Parathyroid adenoma (tissue), 2 donors: ENCODE measurements around the gene FOXA3.

Experiments used
- H2AFZ ChIP-seq: fragments of 300-600 bp; sonication (generic); one replicate; pipeline ENCODE4 v1.7.0; 2017; ENCODE audit warnings: antibody characterized with exemption, mild to moderate bottlenecking
- H3K27ac ChIP-seq: fragments of 300-600 bp; sonication (generic); one replicate; pipeline ENCODE4 v1.7.0; 2017
- H3K27me3 ChIP-seq: fragments of 300-600 bp; sonication (generic); one replicate; pipeline ENCODE4 v1.7.0; 2017; ENCODE audit warnings: low read length; ENCODE audit not compliant: control insufficient read depth, insufficient read depth
- H3K36me3 ChIP-seq: fragments of 300-600 bp; sonication (generic); one replicate; pipeline ENCODE4 v1.7.0; 2017; ENCODE audit warnings: low read length; ENCODE audit not compliant: control insufficient read depth, insufficient read depth
- H3K4me1 ChIP-seq: fragments of 300-600 bp; sonication (generic); one replicate; pipeline ENCODE4 v1.7.0; 2017; ENCODE audit warnings: control low read depth
- H3K4me2 ChIP-seq: fragments of 300-600 bp; sonication (generic); one replicate; pipeline ENCODE4 v1.7.0; 2017; ENCODE audit warnings: low read length
- H3K4me3 ChIP-seq: fragments of 300-600 bp; sonication (generic); one replicate; pipeline ENCODE4 v1.7.0; 2017; ENCODE audit warnings: low read depth, low read length
- H3K79me2 ChIP-seq: fragments of 300-600 bp; sonication (generic); one replicate; pipeline ENCODE4 v1.7.0; 2017; ENCODE audit warnings: control low read depth
- H3K9ac ChIP-seq: fragments of 300-600 bp; sonication (generic); one replicate; pipeline ENCODE4 v1.7.0; 2017; ENCODE audit warnings: mild to moderate bottlenecking
- H3K9me3 ChIP-seq: fragments of 300-600 bp; sonication (generic); one replicate; pipeline ENCODE4 v1.7.0; 2017; ENCODE audit warnings: low read length; ENCODE audit not compliant: control insufficient read depth
- TF ChIP-seq, protein P1 (sequence below): fragments of 300-600 bp; sonication (generic); IDR thresholded peaks from one replicate; pipeline ENCODE4 v1.7.0; 2017; ENCODE audit warnings: antibody characterized with exemption, mild to moderate bottlenecking
- donor health status: primary hyperparathyroidism.

FOXA3 gene

DNA sequence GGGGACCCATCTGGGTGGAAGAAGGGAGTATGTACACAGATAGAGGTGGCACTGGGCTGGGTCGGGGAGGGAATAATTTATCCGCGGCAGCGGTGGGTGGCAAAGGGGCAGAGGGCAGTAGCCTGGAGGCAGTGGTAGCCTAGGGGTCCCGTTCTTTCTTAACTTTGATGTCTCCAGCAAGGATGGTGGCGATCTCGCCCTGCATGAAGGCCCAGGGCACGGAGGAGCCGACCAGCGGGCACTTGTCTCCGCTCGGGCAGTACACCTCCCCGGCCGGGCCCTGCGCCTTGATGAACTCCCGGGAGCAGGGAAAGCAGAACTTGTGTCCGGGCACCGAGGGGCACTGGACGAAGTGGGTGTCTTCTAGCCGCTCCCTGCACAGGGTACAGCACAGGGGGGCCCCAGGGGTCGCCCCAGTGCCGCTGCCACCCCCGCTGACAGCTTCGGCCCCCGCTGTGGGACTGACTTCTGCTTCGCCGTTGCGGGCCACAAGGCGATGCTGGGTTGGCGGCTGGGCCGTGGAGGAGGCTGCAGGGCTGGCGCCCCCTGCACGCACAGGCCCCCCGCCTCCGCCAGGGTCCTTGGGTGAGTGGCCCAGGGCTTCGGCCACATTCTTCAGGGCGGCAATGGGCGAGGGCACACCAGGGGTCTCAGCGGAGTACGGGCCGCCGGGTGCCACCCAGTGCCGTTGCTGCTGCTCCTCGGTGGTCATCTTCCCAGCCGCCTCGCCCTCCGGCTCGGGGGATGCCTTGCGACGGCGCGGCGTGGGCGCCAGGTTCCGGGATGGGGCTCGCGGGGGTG is 20.0 kb downstream of the FOXA3 start:
- no peak overlapping the region for H3K9ac ChIP-seq
- peak overlapping the region; percentile 80 for H3K4me2 ChIP-seq
- H3K27me3 ChIP-seq, result no peaks in the 10 kb centered on the region
- no peak overlapping the region for H3K27ac ChIP-seq
- no peak overlapping the region for H3K4me3 ChIP-seq
- H3K36me3 ChIP-seq, result no peaks in the 10 kb centered on the region
- no peaks in the 10 kb centered on the region for H3K9me3 ChIP-seq
- peaks cover 2% of the 10 kb centered on the region for H3K79me2 ChIP-seq
- no peak overlapping the region for H2AFZ ChIP-seq
- TF ChIP-seq, protein P1, sequence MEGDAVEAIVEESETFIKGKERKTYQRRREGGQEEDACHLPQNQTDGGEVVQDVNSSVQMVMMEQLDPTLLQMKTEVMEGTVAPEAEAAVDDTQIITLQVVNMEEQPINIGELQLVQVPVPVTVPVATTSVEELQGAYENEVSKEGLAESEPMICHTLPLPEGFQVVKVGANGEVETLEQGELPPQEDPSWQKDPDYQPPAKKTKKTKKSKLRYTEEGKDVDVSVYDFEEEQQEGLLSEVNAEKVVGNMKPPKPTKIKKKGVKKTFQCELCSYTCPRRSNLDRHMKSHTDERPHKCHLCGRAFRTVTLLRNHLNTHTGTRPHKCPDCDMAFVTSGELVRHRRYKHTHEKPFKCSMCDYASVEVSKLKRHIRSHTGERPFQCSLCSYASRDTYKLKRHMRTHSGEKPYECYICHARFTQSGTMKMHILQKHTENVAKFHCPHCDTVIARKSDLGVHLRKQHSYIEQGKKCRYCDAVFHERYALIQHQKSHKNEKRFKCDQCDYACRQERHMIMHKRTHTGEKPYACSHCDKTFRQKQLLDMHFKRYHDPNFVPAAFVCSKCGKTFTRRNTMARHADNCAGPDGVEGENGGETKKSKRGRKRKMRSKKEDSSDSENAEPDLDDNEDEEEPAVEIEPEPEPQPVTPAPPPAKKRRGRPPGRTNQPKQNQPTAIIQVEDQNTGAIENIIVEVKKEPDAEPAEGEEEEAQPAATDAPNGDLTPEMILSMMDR, result no peak
- H3K4me1 ChIP-seq, result peaks cover 9% of the 10 kb centered on the region

DNA sequence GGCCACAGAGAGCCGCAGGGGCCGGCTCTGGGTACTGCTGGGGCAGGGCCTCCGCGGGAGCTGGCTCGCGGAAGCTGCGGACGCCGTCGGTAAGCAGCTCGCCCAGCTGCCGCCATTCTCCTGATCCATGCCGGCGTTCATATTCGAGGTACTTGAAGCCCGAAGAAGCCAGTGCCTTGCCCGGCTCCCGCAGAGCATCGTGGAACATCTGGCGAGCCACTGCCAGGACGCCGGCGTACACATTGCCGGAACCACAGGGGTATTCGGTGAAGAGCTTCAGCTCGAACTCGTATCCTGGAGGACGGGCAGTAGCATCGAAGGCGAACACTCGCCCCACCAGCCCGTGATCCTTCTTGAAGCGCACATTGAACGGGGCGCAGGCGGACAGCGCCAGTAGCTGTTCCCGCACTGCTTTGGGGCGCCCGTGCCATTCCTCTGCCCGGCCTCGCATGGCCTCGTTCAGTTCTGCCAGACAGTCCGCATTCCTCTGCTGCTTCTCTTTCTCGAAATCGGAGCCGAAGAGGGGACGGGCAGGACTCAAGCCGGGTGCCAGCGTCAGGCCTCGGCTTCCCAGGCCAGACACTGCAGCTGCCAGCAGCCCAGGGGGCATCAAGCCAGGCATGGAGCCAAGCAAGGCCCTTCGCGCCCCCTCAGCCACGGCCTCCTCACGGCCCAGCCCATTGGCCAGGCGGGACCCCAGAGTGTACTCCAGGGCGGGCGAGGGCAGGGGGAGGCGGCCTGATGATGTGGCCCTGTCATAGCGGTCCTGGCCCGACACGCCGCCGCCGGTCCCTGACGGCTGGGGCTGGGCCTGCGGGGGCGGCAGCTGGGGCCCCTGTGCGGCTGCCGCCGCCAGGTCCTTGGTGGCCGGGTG is 20.8 kb downstream of the FOXA3 start:
- Histone ChIP-seq H3K79me2 (peaks cover 2% of the 10 kb centered on the region), H2AFZ (peak overlapping the region; percentile 81), H3K4me1 (peaks cover 9% of the 10 kb centered on the region), H3K36me3 (no peaks in the 10 kb centered on the region), H3K9ac (peak overlapping the region; percentile 8), H3K4me2 (peak overlapping the region; percentile 80), H3K27me3 (no peaks in the 10 kb centered on the region), H3K4me3 (peak overlapping the region; percentile 69), H3K27ac (peak overlapping the region; percentile 93), H3K9me3 (no peaks in the 10 kb centered on the region)
- TF ChIP-seq, protein P1, result no peak

DNA sequence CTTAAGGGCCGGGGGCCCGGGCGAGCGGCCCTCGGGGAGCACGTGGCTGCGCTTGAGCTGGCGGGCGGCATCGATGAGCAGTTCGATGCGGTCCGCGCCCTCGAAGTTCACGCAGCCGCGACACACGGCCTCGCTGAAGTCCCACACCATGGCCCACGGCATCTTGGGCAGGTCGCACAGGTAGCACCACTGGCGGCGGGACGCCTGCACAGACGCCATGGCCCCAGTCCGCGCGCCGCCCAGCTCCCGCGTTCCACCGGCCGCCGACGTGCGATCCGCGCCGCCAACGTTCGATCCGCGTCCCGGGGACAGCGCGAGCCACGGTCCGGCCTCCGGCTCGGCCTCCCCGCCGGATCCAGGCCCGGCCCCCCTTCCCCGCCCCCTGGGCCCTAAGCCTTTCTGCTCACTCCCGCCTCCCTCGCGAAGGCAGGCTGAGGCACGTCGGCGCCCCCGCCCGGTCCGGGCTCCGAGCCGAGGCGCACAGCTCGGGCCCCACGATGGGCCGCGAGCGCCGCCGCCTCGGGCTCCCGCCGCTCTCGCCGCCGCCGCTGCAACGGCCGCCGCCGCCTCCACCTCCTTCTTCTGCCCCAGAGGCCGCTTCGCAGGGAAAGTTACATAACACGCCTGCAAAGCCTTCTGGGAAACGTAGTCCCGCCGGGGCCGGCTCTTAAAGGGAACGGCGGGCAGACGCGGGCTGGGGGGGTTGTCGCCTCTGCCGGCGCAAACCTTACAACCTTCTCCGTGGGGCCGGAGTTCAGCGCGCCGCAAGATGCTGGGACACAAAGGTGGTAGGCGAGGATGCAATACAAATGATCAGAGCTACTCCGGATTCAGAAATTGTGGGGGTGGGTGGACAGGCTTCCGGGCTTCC is 21.7 kb downstream of the FOXA3 start, which contains the start of gene IRF2BP1:
TSS of gene IRF2BP1 (minus strand) at position 586 of the 871 bp plus-strand sequence. CDS start at position 219, 367 bp downstream.
- H3K79me2 ChIP-seq, result peaks cover 2% of the 10 kb centered on the region
- H3K27ac ChIP-seq, result peak within 1 kb of the TSS; percentile 93
- peak within 1 kb of the TSS; percentile 69 for H3K4me3 ChIP-seq
- H3K4me1 ChIP-seq, result peaks cover 9% of the 10 kb centered on the region
- TF ChIP-seq, protein P1, result no peak
- H3K9me3 ChIP-seq, result no peaks in the 10 kb centered on the region
- peak within 1 kb of the TSS; percentile 99 for H3K4me2 ChIP-seq
- no peaks in the 10 kb centered on the region for H3K27me3 ChIP-seq
- H3K9ac ChIP-seq, result peak within 1 kb of the TSS; percentile 82
- H3K36me3 ChIP-seq, result no peaks in the 10 kb centered on the region
- peak within 1 kb of the TSS; percentile 94 for H2AFZ ChIP-seq

DNA sequence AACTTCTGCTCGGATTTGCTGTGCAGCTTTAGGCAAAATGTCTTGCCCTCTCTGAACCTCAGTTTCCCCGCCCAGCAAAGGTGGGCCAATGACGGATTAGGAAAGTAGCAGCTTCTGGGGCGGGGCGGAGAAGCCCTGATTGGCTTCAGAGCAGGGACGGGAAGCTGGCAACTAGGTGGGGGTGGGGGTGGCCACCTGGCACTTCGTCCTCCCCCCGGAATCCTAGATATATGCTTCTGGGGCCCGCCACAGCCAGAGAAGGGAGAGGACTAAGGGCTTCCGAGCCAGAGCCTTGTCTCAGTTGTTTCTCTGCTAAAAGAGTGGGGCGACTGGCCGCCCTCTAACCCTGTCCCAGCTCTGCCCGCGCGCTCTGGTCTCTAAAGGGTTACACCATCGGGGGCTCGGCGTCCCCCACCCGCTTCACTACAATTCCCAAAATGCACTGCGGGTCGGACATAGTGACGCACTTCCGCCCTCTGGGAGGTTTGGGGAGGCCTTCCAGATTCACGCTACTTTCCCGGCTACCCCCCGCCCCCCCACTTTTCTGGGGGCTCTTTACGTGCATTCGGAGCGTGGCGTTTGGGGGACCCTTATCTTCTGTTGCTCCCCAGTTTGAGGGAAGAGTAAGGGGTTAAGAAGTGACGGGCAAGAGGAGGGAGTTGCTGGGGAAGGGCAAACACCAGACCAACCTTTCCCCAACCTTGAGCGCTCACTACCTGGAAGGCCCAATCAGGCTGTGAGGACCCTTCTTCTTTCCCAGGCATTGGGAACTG is 22.5 kb downstream of the FOXA3 start:
- Histone ChIP-seq H3K9me3 (no peaks in the 10 kb centered on the region), H3K9ac (peak overlapping the region; percentile 82), H3K4me1 (peaks cover 9% of the 10 kb centered on the region), H3K4me2 (peak overlapping the region; percentile 99), H3K27ac (peak overlapping the region; percentile 93), H2AFZ (peak overlapping the region; percentile 94), H3K79me2 (peaks cover 2% of the 10 kb centered on the region), H3K4me3 (peak overlapping the region; percentile 66), H3K27me3 (no peaks in the 10 kb centered on the region), H3K36me3 (no peaks in the 10 kb centered on the region)
- TF ChIP-seq, protein P1, result no peak
